NT2/D1 (cell line): Measurements from ENCODE around the gene TBC1D9B.

Source experiments
- SUZ12 ChIP-seq: IDR thresholded peaks from 2 replicates; pipeline ENCODE4 v1.6.1; 2011; ENCODE audit not compliant: insufficient read length, insufficient read depth; ENCODE audit errors: extremely low read depth
- YY1 ChIP-seq: IDR thresholded peaks from 2 replicates; pipeline ENCODE4 v1.6.1; 2011; ENCODE audit not compliant: insufficient read length, insufficient read depth

DNA sequence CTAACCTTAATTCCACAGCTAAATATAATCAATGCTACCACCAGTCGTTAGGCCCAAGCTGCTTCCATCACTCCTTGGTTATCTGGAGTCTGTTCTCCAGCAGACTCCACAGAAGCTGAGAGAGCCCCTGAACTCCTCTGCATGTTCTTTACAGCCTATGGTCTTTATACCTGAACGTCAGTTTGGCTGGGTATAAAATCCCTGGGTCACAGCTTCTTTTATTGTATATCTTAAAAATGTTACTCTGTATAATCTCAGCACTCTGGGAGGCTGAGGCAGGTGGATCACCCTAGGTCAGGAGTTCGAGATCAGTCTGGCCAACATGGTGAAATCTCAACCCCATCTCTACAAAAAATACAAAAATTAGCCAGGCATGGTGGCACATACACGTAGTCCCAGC, 25.4 kb downstream of the TBC1D9B start:
- TF ChIP-seq SUZ12 = no peak
- no peak for TF ChIP-seq YY1
